HepG2 (cell line): ENCODE data around the gene DLEC1. TPM values are rescaled to one million over a fixed set of nuclear protein-coding genes. Genes with fewer than 3 reads are reported as not detected.

Experiments
- CAMTA2 ChIP-seq: sonication (generic); formaldehyde crosslinking; IDR thresholded peaks from 2 replicates; pipeline ENCODE4 v1.4.0; 2020; ENCODE audit warnings: mild to moderate bottlenecking, missing genetic modification reagents, borderline replicate concordance
- CBX1 ChIP-seq: IDR thresholded peaks from one replicate; pipeline ENCODE4 v1.6.1; 2016; ENCODE audit warnings: antibody characterized with exemption, low read depth
- DRAP1 ChIP-seq: IDR thresholded peaks from 2 replicates; pipeline ENCODE4 v1.6.1; 2016; ENCODE audit warnings: missing genetic modification reagents, missing compliant biosample characterization
- ETV6 ChIP-seq: sonication (generic); formaldehyde crosslinking; conservative IDR thresholded peaks from 2 replicates; pipeline ENCODE4 v1.4.0; 2020; ENCODE audit warnings: missing genetic modification reagents
- HNF4A ChIP-seq: sonication (generic); formaldehyde crosslinking; IDR thresholded peaks from 2 replicates; pipeline ENCODE4 v1.4.0; 2020; ENCODE audit warnings: missing genetic modification reagents
- KDM5B ChIP-seq: sonication (generic); formaldehyde crosslinking; IDR thresholded peaks from 2 replicates; pipeline ENCODE4 v1.4.0; 2020; ENCODE audit warnings: missing genetic modification reagents, mild to moderate bottlenecking, borderline replicate concordance
- MYPOP ChIP-seq: sonication (generic); formaldehyde crosslinking; IDR thresholded peaks from 2 replicates; pipeline ENCODE4 v1.8.1; 2023; ENCODE audit warnings: mild to moderate bottlenecking, moderate library complexity, missing genetic modification reagents
- NRL ChIP-seq: sonication (generic); formaldehyde crosslinking; IDR thresholded peaks from 2 replicates; pipeline ENCODE4 v1.5.0; 2020; ENCODE audit warnings: missing genetic modification reagents, mild to moderate bottlenecking, moderate library complexity, borderline replicate concordance
- RBFOX2 ChIP-seq: fragments of 200-400 bp; formaldehyde crosslinking; IDR thresholded peaks from 2 replicates; pipeline ENCODE4 v1.6.1; 2017; ENCODE audit warnings: low read depth, mild to moderate bottlenecking, low read length
- SALL1 ChIP-seq: sonication (generic); formaldehyde crosslinking; IDR thresholded peaks from 2 replicates; pipeline ENCODE4 v1.8.0; 2022; ENCODE audit warnings: mild to moderate bottlenecking, missing genetic modification reagents
- SKIL ChIP-seq: sonication (generic); formaldehyde crosslinking; IDR thresholded peaks from 2 replicates; pipeline ENCODE4 v1.8.0; 2022; ENCODE audit warnings: missing genetic modification reagents, mild to moderate bottlenecking, moderate library complexity, borderline replicate concordance
- SNAPC4 ChIP-seq: sonication (generic); formaldehyde crosslinking; IDR thresholded peaks from 2 replicates; pipeline ENCODE4 v1.4.0; 2020; ENCODE audit warnings: mild to moderate bottlenecking, missing genetic modification reagents
- THYN1 ChIP-seq: sonication (generic); formaldehyde crosslinking; IDR thresholded peaks from 2 replicates; pipeline ENCODE4 v1.8.1; 2023; ENCODE audit warnings: low read depth, mild to moderate bottlenecking, moderate library complexity, missing genetic modification reagents, borderline replicate concordance
- ZNF225 ChIP-seq: sonication (generic); formaldehyde crosslinking; IDR thresholded peaks from 2 replicates; pipeline ENCODE4 v1.4.0; 2020; ENCODE audit warnings: mild to moderate bottlenecking, missing genetic modification reagents
- ZNF263 ChIP-seq: sonication (generic); formaldehyde crosslinking; IDR thresholded peaks from 2 replicates; pipeline ENCODE4 v1.4.0; 2020; ENCODE audit warnings: missing genetic modification reagents
- ZNF343 ChIP-seq: sonication (generic); formaldehyde crosslinking; IDR thresholded peaks from 2 replicates; pipeline ENCODE4 v1.4.0; 2020; ENCODE audit warnings: mild to moderate bottlenecking, missing genetic modification reagents
- ZNF367 ChIP-seq: sonication (generic); formaldehyde crosslinking; IDR thresholded peaks from 2 replicates; pipeline ENCODE4 v1.4.0; 2020; ENCODE audit warnings: missing genetic modification reagents, borderline replicate concordance
- ZNF451 ChIP-seq: sonication (generic); formaldehyde crosslinking; IDR thresholded peaks from 2 replicates; pipeline ENCODE4 v1.5.0; 2020; ENCODE audit warnings: mild to moderate bottlenecking, missing genetic modification reagents
- ZNF672 ChIP-seq: sonication (generic); formaldehyde crosslinking; IDR thresholded peaks from 2 replicates; pipeline ENCODE4 v1.8.1; 2022; ENCODE audit warnings: missing genetic modification reagents
- ZNF674 ChIP-seq: sonication (generic); formaldehyde crosslinking; IDR thresholded peaks from 2 replicates; pipeline ENCODE4 v1.5.0; 2020; ENCODE audit warnings: low read depth, mild to moderate bottlenecking, missing genetic modification reagents
- ZNF792 ChIP-seq: IDR thresholded peaks from 2 replicates; pipeline ENCODE4 v1.6.1; 2016
- polyA plus RNA-seq, 8 experiments: library from polyadenylated mRNA; depleted of rRNA in 3 of 8; stranded (reverse) in 7 of 8; unstranded in 1 of 8; fragments of >200 nt; fragmentation: Illumina TruSeq in 4 of 8; extraction: Trizol in 4 of 8; gene quantifications; 2 replicates each; pipeline versions ENCODE4 v1.2.1 to v1.2.3, GENCODE V29; 2011 to 2016; ENCODE audit warnings: low read depth in 4 of 8, missing spikeins in 1 of 8, mixed read lengths in 1 of 8; ENCODE audit not compliant: insufficient read depth in 1 of 8
- total RNA-seq, 5 experiments: library from RNA; depleted of rRNA; stranded (reverse); fragments of >200 nt; fragmentation: Illumina TruSeq; extraction: Trizol; gene quantifications; 2 replicates each; pipeline ENCODE4 v1.2.3, GENCODE V29; 2016; ENCODE audit warnings: low read depth in 1 of 5

The DLEC1 gene
- total and polyA plus RNA-seq, 2 of the 13 experiments (the other 11 are each of a cell fraction or from before 2014, with no cell fraction given), result 0.09 TPM; not detected in 1

- TF ChIP-seq DRAP1 (no peak), ZNF672 (CRISPR knock-in tag) (no peak), SALL1 (CRISPR knock-in tag) (peak; percentile 21; the same call in 1 of the 2 replicates), ZNF225 (CRISPR knock-in tag) (0 out of 2 replicates have a peak, but pooled peaks have one; percentile 22), NRL (0 out of 2 replicates have a peak, but pooled peaks have one; percentile 12), HNF4A (CRISPR knock-in tag) (peak; percentile 59), ZNF367 (CRISPR knock-in tag) (no peak), THYN1 (CRISPR knock-in tag) (no peak), ZNF674 (CRISPR knock-in tag) (no peak), ETV6 (CRISPR knock-in tag) (no peak), ZNF263 (CRISPR knock-in tag) (no peak), RBFOX2 (peak; percentile 41; the same call in 1 of the 2 replicates), ZNF792 (CRISPR knock-in tag) (no peak), ZNF343 (CRISPR knock-in tag) (no peak), ZNF451 (CRISPR knock-in tag) (no peak), SNAPC4 (CRISPR knock-in tag) (no peak), MYPOP (CRISPR knock-in tag) (no peak), SKIL (no peak), KDM5B (0 out of 2 replicates have a peak, but pooled peaks have one; percentile 22), CAMTA2 (CRISPR knock-in tag) (no peak), CBX1 (no peak)
Measured at GRCh38 chr3:38125305-38126120, 86.5 kb downstream of the DLEC1 start (continued).
